Measurements from ENCODE around the gene KIF21B.

Gene KIF21B

GRCh38 chr1:201038186-201038876 lies 14.8 kb upstream of the KIF21B start:
- in situ Hi-C loops (cut with HindIII; ENCODE audit: low pct_unique_long_range_greater_than_20kb, low sequenced_read_pairs), result no loop called here
- DNase-seq (ENCODE audit: low read depth in 1 of 2, low spot score in 1 of 2), result no peak
- no peak for TF ChIP-seq JUND (IDR thresholded peaks at IDR 0.05; ENCODE audit: low read depth)

- no peak for DNase-seq (ENCODE audit: low read depth in 1 of 2, low spot score in 1 of 2)
- no peak for TF ChIP-seq JUND (IDR thresholded peaks at IDR 0.05; ENCODE audit: low read depth)
- in situ Hi-C loops (cut with HindIII; ENCODE audit: low pct_unique_long_range_greater_than_20kb, low sequenced_read_pairs), result no loop called here
Observed at GRCh38 chr1:201036188-201036842, 12.8 kb upstream of the KIF21B start.

DNA sequence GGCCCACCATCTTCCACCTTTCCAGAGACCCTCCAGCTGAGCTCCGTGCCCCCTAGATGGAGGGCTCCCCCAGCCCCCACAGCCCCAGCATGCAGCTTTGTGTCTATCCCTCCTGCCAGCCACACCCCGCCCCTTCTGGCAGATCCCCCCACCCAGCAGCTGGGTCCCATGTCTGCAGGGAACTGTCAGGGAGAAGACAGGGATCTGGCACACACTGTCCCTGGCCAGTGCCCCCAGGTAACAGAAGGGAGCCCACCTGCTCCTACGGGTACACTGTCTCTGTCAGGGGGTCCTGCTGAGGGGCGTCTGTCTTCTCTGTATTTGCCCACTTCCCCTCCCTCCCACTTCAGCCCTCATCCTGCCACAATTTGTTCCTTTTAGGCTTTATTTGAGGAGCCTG lies 11.2 kb upstream of the KIF21B start:
- in situ Hi-C loops (cut with HindIII; ENCODE audit: low pct_unique_long_range_greater_than_20kb, low sequenced_read_pairs), result no loop called here
- no peak for DNase-seq (ENCODE audit: low read depth in 1 of 2, low spot score in 1 of 2)
- TF ChIP-seq JUND (IDR thresholded peaks at IDR 0.05; ENCODE audit: low read depth), result no peak

DNA sequence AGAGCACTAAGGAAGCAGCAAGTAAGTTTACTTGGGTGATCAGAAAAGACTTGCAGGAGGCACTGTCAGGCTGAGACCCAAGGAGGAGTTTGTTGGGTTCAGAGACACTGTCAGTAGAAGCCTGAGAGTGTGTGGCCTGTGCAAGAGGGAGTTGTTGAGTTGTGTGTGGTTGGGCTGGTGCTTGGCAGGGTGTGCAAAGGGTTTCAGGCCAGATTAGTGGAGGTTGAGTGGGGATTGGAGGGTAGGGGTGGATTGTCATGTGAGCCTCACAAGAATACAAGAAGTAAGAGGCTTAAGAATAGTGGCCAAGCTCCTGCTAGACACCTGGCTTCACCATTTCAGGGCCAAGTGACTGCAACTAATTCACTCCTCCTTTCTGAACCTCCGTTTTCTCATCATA lies 8.9 kb upstream of the KIF21B start:
- TF ChIP-seq JUND (IDR thresholded peaks at IDR 0.05; ENCODE audit: low read depth), result no peak
- in situ Hi-C loops (cut with HindIII; ENCODE audit: low pct_unique_long_range_greater_than_20kb, low sequenced_read_pairs), result no loop called here
- no peak for DNase-seq (ENCODE audit: low read depth in 1 of 2, low spot score in 1 of 2)

DNA sequence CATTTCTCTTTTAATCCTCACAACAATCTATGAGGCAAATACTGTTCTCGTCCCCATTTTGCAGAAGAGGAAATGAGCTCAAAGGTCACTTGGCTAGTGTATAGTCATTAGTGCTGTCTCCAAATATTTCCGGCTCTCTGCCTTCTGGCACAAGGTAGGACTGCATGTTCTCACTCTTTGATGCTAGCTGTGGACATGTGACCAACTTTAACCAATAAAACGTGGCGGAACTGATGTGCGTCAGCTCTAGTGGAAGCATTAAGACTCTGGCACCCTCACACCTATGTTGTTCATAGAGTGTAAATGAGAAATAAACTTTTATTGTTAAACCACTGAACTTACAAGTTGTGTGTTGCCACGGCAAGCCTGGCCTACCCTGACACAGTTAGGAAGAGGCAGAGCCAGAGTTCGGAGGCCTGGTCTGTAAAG lies 5.0 kb upstream of the KIF21B start:
- TF ChIP-seq JUND (IDR thresholded peaks at IDR 0.05; ENCODE audit: low read depth), result no peak
- in situ Hi-C loops (cut with HindIII; ENCODE audit: low pct_unique_long_range_greater_than_20kb, low sequenced_read_pairs), result no loop called here
- no peak for DNase-seq (ENCODE audit: low read depth in 1 of 2, low spot score in 1 of 2)

DNA sequence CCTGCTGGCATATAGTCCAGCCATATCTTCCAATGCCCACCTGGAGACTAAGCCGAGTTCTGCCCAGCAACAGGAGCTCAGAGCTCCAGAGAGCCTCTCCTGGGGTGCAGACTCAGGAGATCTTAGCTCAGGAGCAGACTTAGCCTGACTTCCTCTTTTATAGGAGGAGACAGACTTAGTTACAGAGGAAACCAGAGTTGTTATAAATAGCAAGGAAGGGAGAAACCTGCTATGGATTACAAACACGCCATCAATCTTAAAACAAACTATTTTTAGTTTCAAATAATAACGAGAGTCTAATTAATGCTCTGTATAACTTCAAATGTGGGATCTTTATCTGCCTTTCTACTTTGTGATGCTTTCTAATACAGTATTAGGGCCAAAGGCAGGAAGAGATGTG lies 3.3 kb upstream of the KIF21B start:
- DNase-seq (ENCODE audit: low read depth in 1 of 2, low spot score in 1 of 2), result no peak
- TF ChIP-seq JUND (IDR thresholded peaks at IDR 0.05; ENCODE audit: low read depth), result no peak
- in situ Hi-C loops (cut with HindIII; ENCODE audit: low pct_unique_long_range_greater_than_20kb, low sequenced_read_pairs), result no loop called here

- no peak for DNase-seq (ENCODE audit: low read depth in 1 of 2, low spot score in 1 of 2)
- in situ Hi-C loops (cut with HindIII; ENCODE audit: low pct_unique_long_range_greater_than_20kb, low sequenced_read_pairs), result no loop called here
- no peak for TF ChIP-seq JUND (IDR thresholded peaks at IDR 0.05; ENCODE audit: low read depth)
Observed at GRCh38 chr1:201026234-201026633, 2.7 kb upstream of the KIF21B start.

DNA sequence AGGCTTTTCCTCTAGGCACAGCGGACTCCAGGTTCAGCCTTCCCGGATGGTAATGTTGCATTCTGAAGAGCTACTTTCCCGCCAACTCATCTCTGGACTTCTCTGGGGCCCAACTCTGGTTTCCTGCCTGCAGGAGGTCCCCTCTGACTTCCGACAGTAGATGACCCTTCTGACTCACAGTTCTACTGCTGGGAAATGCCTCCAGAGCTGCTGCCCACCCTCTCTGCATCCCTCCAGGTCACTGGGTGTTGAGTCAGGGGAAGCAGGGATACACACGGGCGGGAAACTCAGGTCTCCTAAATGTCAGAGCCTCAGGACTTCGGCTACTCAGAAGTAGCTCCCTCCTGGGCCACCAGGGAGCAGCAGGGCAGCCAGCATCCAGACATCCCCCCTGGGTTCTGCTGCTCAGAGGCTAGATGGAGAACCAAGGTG lies 2.1 kb upstream of the KIF21B start:
- in situ Hi-C loops (cut with HindIII; ENCODE audit: low pct_unique_long_range_greater_than_20kb, low sequenced_read_pairs), result no loop called here
- no peak for TF ChIP-seq JUND (IDR thresholded peaks at IDR 0.05; ENCODE audit: low read depth)
- DNase-seq (ENCODE audit: low read depth in 1 of 2, low spot score in 1 of 2), result peak in 1 of 2 experiments; percentile 37

DNA sequence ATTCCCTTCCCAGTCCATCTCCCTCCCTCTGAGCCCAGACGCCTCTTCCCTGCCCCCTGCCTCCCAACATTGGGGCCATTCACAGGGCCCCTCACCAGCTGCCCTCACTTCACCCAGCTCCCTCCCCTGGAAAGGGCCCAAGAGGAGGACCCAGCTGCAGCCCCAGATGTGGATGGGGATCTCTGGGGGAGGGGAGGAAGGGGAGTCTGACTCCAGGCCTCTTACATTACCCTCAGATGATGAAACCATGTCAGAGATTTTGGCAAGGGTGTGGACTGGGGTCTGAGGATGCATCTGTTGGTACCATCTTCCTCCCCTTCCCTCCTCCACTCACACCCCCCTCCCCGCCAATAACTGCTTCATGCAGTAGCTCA lies 1.1 kb upstream of the KIF21B start:
- no peak for TF ChIP-seq JUND (IDR thresholded peaks at IDR 0.05; ENCODE audit: low read depth)
- no peak for DNase-seq (ENCODE audit: low read depth in 1 of 2, low spot score in 1 of 2)
- in situ Hi-C loops (cut with HindIII; ENCODE audit: low pct_unique_long_range_greater_than_20kb, low sequenced_read_pairs), result no loop called here

GRCh38 chr1:201023920-201024624 lies 558 bp upstream of the KIF21B start:
- in situ Hi-C loops (cut with HindIII; ENCODE audit: low pct_unique_long_range_greater_than_20kb, low sequenced_read_pairs), result no loop called here
- DNase-seq (ENCODE audit: low read depth in 1 of 2, low spot score in 1 of 2), result no peak
- no peak for TF ChIP-seq JUND (IDR thresholded peaks at IDR 0.05; ENCODE audit: low read depth)

GRCh38 chr1:201022820-201023516 lies 546 bp downstream of the KIF21B start:
- no peak for TF ChIP-seq JUND (IDR thresholded peaks at IDR 0.05; ENCODE audit: low read depth)
- no peak for DNase-seq (ENCODE audit: low read depth in 1 of 2, low spot score in 1 of 2)
- in situ Hi-C loops (cut with HindIII; ENCODE audit: low pct_unique_long_range_greater_than_20kb, low sequenced_read_pairs), result no loop called here

- no peak for TF ChIP-seq JUND (IDR thresholded peaks at IDR 0.05; ENCODE audit: low read depth)
Observed at GRCh38 chr1:201022493-201022819, 1.1 kb downstream of the KIF21B start.

More at GRCh38 chr1:201022493-201022819, 1.1 kb downstream of the KIF21B start:
- in situ Hi-C loops (cut with HindIII; ENCODE audit: low pct_unique_long_range_greater_than_20kb, low sequenced_read_pairs), result no loop called here
- DNase-seq (ENCODE audit: low read depth in 1 of 2, low spot score in 1 of 2), result no peak
